ENCODE measurements around the gene PKMYT1. TPM values are rescaled to one million over a fixed set of nuclear protein-coding genes. Genes with fewer than 3 reads are reported as not detected.

PKMYT1 gene
- total RNA-seq, 1 experiment from 2014 or later = 34.7 TPM

DNA sequence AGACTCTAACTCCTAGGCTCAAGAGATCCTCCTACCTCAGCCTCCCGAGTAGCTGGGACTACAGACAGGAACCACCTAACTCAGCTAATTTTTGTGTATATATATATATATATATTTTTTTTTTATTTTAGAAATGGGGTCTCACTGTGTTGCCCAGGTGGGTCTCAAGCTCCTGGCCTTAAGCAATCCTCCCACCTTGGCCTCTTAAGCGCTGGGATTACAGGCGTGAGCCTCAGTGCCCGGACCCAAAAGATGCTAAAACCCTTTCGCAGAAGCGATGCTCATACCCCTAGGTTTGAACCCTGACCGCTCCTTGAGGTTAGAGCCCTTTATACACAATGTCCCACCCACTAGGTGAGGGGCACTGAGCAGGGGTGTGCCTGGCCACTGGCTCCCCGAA is 30.3 kb upstream of the PKMYT1 start:
- no peak for DNase-seq (ENCODE audit: unreplicated experiment)
- BruUV-seq (replicated peaks) = no TSS peak
- no peaks in the 10 kb centered on the region for H3K27me3 Mint-ChIP-seq (ENCODE audit: insufficient read depth, unreplicated experiment)
- H3K4me3 Mint-ChIP-seq (ENCODE audit: unreplicated experiment) = no peak overlapping the region
- no peak overlapping the region for H3K27ac Mint-ChIP-seq (ENCODE audit: low read depth, unreplicated experiment)
- H3K4me1 Mint-ChIP-seq (ENCODE audit: insufficient read depth, unreplicated experiment) = no peaks in the 10 kb centered on the region
- TF ChIP-seq, protein P1, sequence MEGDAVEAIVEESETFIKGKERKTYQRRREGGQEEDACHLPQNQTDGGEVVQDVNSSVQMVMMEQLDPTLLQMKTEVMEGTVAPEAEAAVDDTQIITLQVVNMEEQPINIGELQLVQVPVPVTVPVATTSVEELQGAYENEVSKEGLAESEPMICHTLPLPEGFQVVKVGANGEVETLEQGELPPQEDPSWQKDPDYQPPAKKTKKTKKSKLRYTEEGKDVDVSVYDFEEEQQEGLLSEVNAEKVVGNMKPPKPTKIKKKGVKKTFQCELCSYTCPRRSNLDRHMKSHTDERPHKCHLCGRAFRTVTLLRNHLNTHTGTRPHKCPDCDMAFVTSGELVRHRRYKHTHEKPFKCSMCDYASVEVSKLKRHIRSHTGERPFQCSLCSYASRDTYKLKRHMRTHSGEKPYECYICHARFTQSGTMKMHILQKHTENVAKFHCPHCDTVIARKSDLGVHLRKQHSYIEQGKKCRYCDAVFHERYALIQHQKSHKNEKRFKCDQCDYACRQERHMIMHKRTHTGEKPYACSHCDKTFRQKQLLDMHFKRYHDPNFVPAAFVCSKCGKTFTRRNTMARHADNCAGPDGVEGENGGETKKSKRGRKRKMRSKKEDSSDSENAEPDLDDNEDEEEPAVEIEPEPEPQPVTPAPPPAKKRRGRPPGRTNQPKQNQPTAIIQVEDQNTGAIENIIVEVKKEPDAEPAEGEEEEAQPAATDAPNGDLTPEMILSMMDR (IDR thresholded peaks at IDR 0.05; ENCODE audit: unreplicated experiment) = no peak
- intact Hi-C loops (cut with micrococcal nuclease) = no loop called here
- no peaks in the 10 kb centered on the region for H3K9me3 Mint-ChIP-seq (ENCODE audit: unreplicated experiment)
- H3K36me3 Mint-ChIP-seq (ENCODE audit: insufficient read depth, unreplicated experiment) = no peaks in the 10 kb centered on the region
- ChIA-PET CTCF (interaction anchor here (1.7 kb wide), 1 partner anchor 17 kb away, joined by 10 read pairs; no protein-coding TSS in a partner anchor), POLR2A (no interaction called here)

- ChIA-PET CTCF (interaction anchor here (0.6 to 1.7 kb wide), 4 partner anchors 11 to 245 kb away, joined by 3 to 10 read pairs (median 4); partner anchors contain the start of gene TNFRSF12A), POLR2A (no interaction called here)
- H3K27me3 Mint-ChIP-seq (ENCODE audit: insufficient read depth, unreplicated experiment) = no peaks in the 10 kb centered on the region
- H3K4me3 Mint-ChIP-seq (ENCODE audit: unreplicated experiment) = no peak overlapping the region
- H3K27ac Mint-ChIP-seq (ENCODE audit: low read depth, unreplicated experiment) = no peak overlapping the region
- H3K4me1 Mint-ChIP-seq (ENCODE audit: insufficient read depth, unreplicated experiment) = no peaks in the 10 kb centered on the region
- DNase-seq (ENCODE audit: unreplicated experiment) = no peak
- BruUV-seq (replicated peaks) = no TSS peak
- TF ChIP-seq, protein P1 (IDR thresholded peaks at IDR 0.05; ENCODE audit: unreplicated experiment) = no peak
- H3K9me3 Mint-ChIP-seq (ENCODE audit: unreplicated experiment) = no peaks in the 10 kb centered on the region
- no peaks in the 10 kb centered on the region for H3K36me3 Mint-ChIP-seq (ENCODE audit: insufficient read depth, unreplicated experiment)
- intact Hi-C loops (cut with micrococcal nuclease) = no loop called here
These were observed 29.5 kb upstream of the PKMYT1 start for GRCh38 chr16:3009568-3010390.

- TF ChIP-seq, protein P1 (IDR thresholded peaks at IDR 0.05; ENCODE audit: unreplicated experiment) = no peak
- no peak overlapping the region for H3K27ac Mint-ChIP-seq (ENCODE audit: low read depth, unreplicated experiment)
- H3K4me3 Mint-ChIP-seq (ENCODE audit: unreplicated experiment) = no peak overlapping the region
- no peaks in the 10 kb centered on the region for H3K36me3 Mint-ChIP-seq (ENCODE audit: insufficient read depth, unreplicated experiment)
- CTCF ChIA-PET = interaction anchor here (0.6 to 9.6 kb wide), 2 partner anchors 20 to 264 kb away, joined by 5 to 121 read pairs; no protein-coding TSS in a partner anchor
- no peaks in the 10 kb centered on the region for H3K4me1 Mint-ChIP-seq (ENCODE audit: insufficient read depth, unreplicated experiment)
- intact Hi-C loops (cut with micrococcal nuclease) = no loop called here
- no peaks in the 10 kb centered on the region for H3K27me3 Mint-ChIP-seq (ENCODE audit: insufficient read depth, unreplicated experiment)
- no peak for DNase-seq (ENCODE audit: unreplicated experiment)
- H3K9me3 Mint-ChIP-seq (ENCODE audit: unreplicated experiment) = no peaks in the 10 kb centered on the region
- no TSS peak for BruUV-seq (replicated peaks)
- POLR2A ChIA-PET = no interaction called here
These were observed 28.4 kb upstream of the PKMYT1 start for GRCh38 chr16:3008690-3009037.

DNA sequence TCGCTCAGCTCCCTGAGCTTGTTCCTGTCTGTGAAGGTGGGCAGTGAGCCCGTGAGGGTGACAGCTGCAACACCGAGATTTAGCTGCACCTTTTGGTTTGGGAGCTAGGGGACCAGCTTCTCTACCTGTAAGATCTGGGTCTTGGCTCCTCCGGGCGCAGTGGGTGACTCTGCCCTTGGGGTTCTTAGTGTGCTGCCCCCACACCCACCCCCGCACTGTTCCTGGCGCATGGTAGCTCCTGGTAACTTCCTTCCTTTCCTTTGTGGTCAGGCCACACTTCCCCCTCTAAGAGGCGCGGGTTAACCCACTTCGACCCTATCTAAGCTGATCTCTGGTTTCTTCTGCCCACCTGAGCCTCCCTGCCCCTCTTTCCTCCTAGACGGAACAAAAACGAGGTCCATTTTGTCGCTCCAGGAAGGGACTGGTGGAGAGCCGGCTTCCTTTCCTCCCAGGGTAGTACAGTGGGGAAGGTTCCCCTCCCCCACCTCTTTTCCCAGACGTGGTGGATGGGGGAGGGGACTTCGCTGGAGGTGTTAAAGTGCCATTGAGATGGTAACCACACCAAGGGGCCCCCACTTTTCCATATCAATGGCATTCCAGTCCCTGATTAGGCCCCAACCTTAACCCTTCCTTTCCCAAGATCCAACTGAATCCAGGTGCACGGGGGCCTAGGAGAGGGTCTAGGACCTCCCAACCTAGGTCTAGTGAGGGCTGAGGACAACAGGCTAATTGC is 27.9 kb upstream of the PKMYT1 start:
- CTCF ChIA-PET = interaction anchor here (0.6 to 9.6 kb wide), 2 partner anchors 20 to 265 kb away, joined by 5 to 121 read pairs; no protein-coding TSS in a partner anchor
- Mint-ChIP-seq H3K27ac (ENCODE audit: low read depth, unreplicated experiment) (no peak overlapping the region), H3K9me3 (ENCODE audit: unreplicated experiment) (no peaks in the 10 kb centered on the region), H3K27me3 (ENCODE audit: insufficient read depth, unreplicated experiment) (no peaks in the 10 kb centered on the region), H3K4me3 (ENCODE audit: unreplicated experiment) (no peak overlapping the region), H3K4me1 (ENCODE audit: insufficient read depth, unreplicated experiment) (no peaks in the 10 kb centered on the region), H3K36me3 (ENCODE audit: insufficient read depth, unreplicated experiment) (no peaks in the 10 kb centered on the region)
- TF ChIP-seq, protein P1 (IDR thresholded peaks at IDR 0.05; ENCODE audit: unreplicated experiment) = no peak
- BruUV-seq (replicated peaks) = no TSS peak
- intact Hi-C loops (cut with micrococcal nuclease) = no loop called here
- DNase-seq (ENCODE audit: unreplicated experiment) = no peak
- POLR2A ChIA-PET = interaction anchor here (1.3 kb wide), 1 partner anchor 14 kb away, joined by 5 read pairs; no protein-coding TSS in a partner anchor
